Mesendoderm (in vitro differentiated cells): ENCODE results near the gene SIGLEC8.
"Not testable (repeated sequence)": the region's sequence is repeated elsewhere in the genome, so short reads cannot be mapped to it uniquely, and the experiment has no call there.

ENCODE experiments used
- DNase-seq: peaks from one replicate; pipeline ENCODE4 v3.0.0; 2013
- H2AK5ac ChIP-seq: 2 replicates; pipeline ENCODE4 v1.6.1; 2013; ENCODE audit warnings: low read length, inconsistent platforms
- H2BK120ac ChIP-seq: 2 replicates; pipeline ENCODE4 v1.6.1; 2013; ENCODE audit warnings: low read depth, mild to moderate bottlenecking, low read length, moderate library complexity, mixed read lengths
- H2BK15ac ChIP-seq: replicated peaks from 2 replicates; pipeline ENCODE4 v1.6.1; 2013; ENCODE audit warnings: low read depth, mild to moderate bottlenecking, moderate library complexity
- H2BK5ac ChIP-seq: 2 replicates; pipeline ENCODE4 v1.6.1; 2013; ENCODE audit warnings: low read length, inconsistent platforms
- H3K18ac ChIP-seq: 2 replicates; pipeline ENCODE4 v1.6.1; 2013; ENCODE audit warnings: mild to moderate bottlenecking, low read length, mixed read lengths
- H3K23ac ChIP-seq: one replicate; pipeline ENCODE4 v1.6.1; 2013; ENCODE audit warnings: low read length
- H3K27ac ChIP-seq: 2 replicates; pipeline ENCODE4 v1.5.1; 2013; ENCODE audit warnings: low read depth, mild to moderate bottlenecking, inconsistent platforms, low read length, moderate library complexity
- H3K27me3 ChIP-seq: 2 replicates; pipeline ENCODE4 v1.6.1; 2013; ENCODE audit warnings: low read length, control low read depth, mild to moderate bottlenecking, inconsistent platforms; ENCODE audit not compliant: insufficient read depth, poor library complexity
- H3K36me3 ChIP-seq: 2 replicates; pipeline ENCODE4 v1.6.1; 2013; ENCODE audit warnings: low read length, inconsistent platforms; ENCODE audit not compliant: control insufficient read depth, insufficient read depth
- H3K4ac ChIP-seq: one replicate; pipeline ENCODE4 v1.6.1; 2013; ENCODE audit warnings: low read depth, mild to moderate bottlenecking, low read length, moderate library complexity
- H3K4me1 ChIP-seq: 2 replicates; pipeline ENCODE4 v1.6.1; 2013; ENCODE audit warnings: low read depth, low read length, inconsistent platforms; ENCODE audit not compliant: control insufficient read depth
- H3K4me2 ChIP-seq: 2 replicates; pipeline ENCODE4 v1.6.1; 2013; ENCODE audit warnings: low read length
- H3K4me3 ChIP-seq: 2 replicates; pipeline ENCODE4 v1.5.1; 2013; ENCODE audit warnings: mild to moderate bottlenecking, low read length
- H3K56ac ChIP-seq: one replicate; pipeline ENCODE4 v1.6.1; 2013; ENCODE audit warnings: low read length
- H3K79me1 ChIP-seq: 2 replicates; pipeline ENCODE4 v1.6.1; 2013; ENCODE audit warnings: low read length, inconsistent platforms
- H3K79me2 ChIP-seq: 2 replicates; pipeline ENCODE4 v1.6.1; 2013; ENCODE audit warnings: mild to moderate bottlenecking, low read length; ENCODE audit not compliant: control insufficient read depth, insufficient read depth
- H3K9ac ChIP-seq: 2 replicates; pipeline ENCODE4 v1.6.1; 2013; ENCODE audit warnings: low read length, inconsistent platforms
- H4K5ac ChIP-seq: one replicate; pipeline ENCODE4 v1.6.1; 2013; ENCODE audit warnings: low read length
- H4K8ac ChIP-seq: one replicate; pipeline ENCODE4 v1.6.1; 2013; ENCODE audit warnings: low read depth, mild to moderate bottlenecking, control low read depth, low read length, moderate library complexity
- WGBS: extraction: QIAGEN DNeasy Blood & Tissue Kit; methylation state at CpG from one replicate; pipeline ENCODE4 v1.1.7; 2013; ENCODE audit warnings: low lambda C conversion rate, missing lambda C conversion rate; ENCODE audit not compliant: insufficient coverage; ENCODE audit errors: extremely low coverage; 5-methylcytosine and 5-hydroxymethylcytosine counted together

The SIGLEC8 gene

DNA sequence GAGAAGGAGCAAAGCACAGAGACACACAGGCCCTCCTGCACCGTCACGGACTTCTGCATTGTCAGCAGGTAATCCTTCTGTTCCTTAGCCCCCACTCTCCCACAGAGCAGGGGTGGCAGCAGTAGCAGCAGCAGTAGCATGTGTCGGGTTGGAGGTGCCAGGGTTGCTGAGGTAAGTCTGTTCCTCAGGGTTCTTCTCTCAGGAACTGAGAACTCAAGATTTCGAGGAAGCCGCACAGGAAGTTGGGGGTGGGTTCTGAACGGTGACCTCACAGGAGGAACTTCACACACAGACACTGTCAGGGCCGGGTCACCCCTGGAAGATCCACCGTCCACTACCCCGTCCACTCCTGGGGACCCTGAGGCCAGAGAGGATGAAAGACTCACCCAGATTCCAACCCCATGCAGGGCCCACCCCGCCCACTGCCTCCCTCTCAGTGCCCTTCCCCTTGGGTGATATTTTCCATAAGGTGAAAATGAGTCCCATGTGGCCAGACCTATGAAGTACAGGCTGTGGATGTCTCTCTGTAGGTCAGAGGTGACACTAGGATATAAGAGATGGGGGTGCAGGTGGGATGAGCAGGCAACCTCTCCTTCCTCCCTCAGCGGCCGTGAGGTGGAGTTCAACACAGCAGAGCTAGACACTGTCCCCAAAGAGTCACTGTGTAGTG lies 43.5 kb upstream of the SIGLEC8 start, which contains the start of gene SIGLEC12:
Gene SIGLEC12 (minus strand): TSS at position 207 of the 670 bp plus-strand sequence. CDS start 67 bp downstream, at position 140.
- Histone ChIP-seq H3K27me3 (no peaks in the 10 kb centered on the region), H4K5ac (no peak within 1 kb of the TSS), H3K27ac (no peak within 1 kb of the TSS), H2BK15ac (no peak within 1 kb of the TSS), H3K4ac (no peak within 1 kb of the TSS), H3K4me3 (no peak within 1 kb of the TSS), H3K56ac (no peak within 1 kb of the TSS), H3K4me2 (no peak within 1 kb of the TSS), H3K23ac (no peak within 1 kb of the TSS), H3K79me1 (no peaks in the 10 kb centered on the region), H3K18ac (no peak within 1 kb of the TSS), H2BK120ac (no peak within 1 kb of the TSS), H2BK5ac (no peak within 1 kb of the TSS), H4K8ac (no peak within 1 kb of the TSS), H3K36me3 (no peaks in the 10 kb centered on the region), H3K79me2 (no peaks in the 10 kb centered on the region), H2AK5ac (no peak within 1 kb of the TSS), H3K9ac (no peak within 1 kb of the TSS), H3K4me1 (no peaks in the 10 kb centered on the region)
- whole genome bisulfite sequencing, result no CpG with 5 or more reads among the region's 12 CpGs
- DNase-seq, result no peak

DNA sequence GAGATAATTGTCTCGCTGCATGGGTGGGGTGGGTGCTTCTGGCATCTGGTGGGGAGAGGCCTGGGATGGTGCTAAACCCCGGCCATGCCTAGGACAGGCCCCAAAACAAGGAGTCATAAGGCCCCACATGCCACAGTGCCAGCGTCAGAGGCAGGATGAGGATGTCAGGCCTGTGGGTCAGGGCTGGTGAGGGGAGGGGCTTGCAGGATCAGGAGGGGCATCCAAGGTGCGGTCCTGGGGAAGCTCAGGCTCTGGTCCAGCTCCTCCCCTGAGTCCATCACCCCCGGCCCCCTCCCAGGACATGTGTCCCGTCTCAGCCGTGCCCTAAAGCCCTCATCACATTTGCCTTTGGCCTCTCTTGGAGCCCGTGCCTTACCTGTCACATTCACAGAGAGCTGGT lies 42.7 kb upstream of the SIGLEC8 start:
- H3K4me2 ChIP-seq, H3K27me3 ChIP-seq, H3K79me2 ChIP-seq, H2BK120ac ChIP-seq, H3K9ac ChIP-seq, H2BK5ac ChIP-seq, H3K79me1 ChIP-seq, H4K5ac ChIP-seq, H3K4me3 ChIP-seq, DNase-seq, H3K4me1 ChIP-seq, H3K23ac ChIP-seq, H3K56ac ChIP-seq, H4K8ac ChIP-seq, H3K18ac ChIP-seq, H3K27ac ChIP-seq, H3K4ac ChIP-seq, H2BK15ac ChIP-seq, H3K36me3 ChIP-seq, H2AK5ac ChIP-seq: not testable (repeated sequence)
- no CpG with 5 or more reads among the region's 8 CpGs for WGBS

DNA sequence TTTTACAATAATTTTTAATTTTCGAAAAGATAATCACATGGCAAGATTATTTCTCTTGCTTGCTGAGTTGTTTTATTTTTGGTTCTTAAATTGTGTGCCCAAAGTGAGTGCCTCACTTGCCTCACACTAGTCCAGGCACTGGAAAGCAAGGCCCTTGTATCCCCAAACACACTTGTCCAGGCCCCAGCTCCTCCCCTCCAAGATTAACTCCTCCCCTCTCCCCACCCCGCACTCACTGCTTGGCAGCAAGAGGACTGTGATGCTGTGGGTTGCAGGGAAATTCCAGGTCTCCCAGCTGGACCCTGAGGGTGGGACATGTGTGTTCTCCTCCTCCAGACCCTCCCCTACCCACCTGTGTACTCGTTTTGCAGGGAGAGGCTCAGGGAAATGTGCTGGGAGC lies 39.4 kb upstream of the SIGLEC8 start:
- H3K23ac ChIP-seq, result no peak overlapping the region
- H2BK5ac ChIP-seq, result no peak overlapping the region
- DNase-seq, result no peak
- no peak overlapping the region for H3K4ac ChIP-seq
- no peak overlapping the region for H2AK5ac ChIP-seq
- no peaks in the 10 kb centered on the region for H3K79me2 ChIP-seq
- H3K56ac ChIP-seq, result no peak overlapping the region
- H3K4me1 ChIP-seq, result no peaks in the 10 kb centered on the region
- H3K18ac ChIP-seq, result no peak overlapping the region
- no peaks in the 10 kb centered on the region for H3K36me3 ChIP-seq
- no peak overlapping the region for H3K4me3 ChIP-seq
- no peak overlapping the region for H2BK120ac ChIP-seq
- H3K4me2 ChIP-seq, result no peak overlapping the region
- H3K27me3 ChIP-seq, result no peaks in the 10 kb centered on the region
- no peak overlapping the region for H4K5ac ChIP-seq
- no peak overlapping the region for H3K9ac ChIP-seq
- no peak overlapping the region for H2BK15ac ChIP-seq
- H3K27ac ChIP-seq, result no peak overlapping the region
- no peaks in the 10 kb centered on the region for H3K79me1 ChIP-seq
- no peak overlapping the region for H4K8ac ChIP-seq
- no CpG with 5 or more reads among the region's 3 CpGs for WGBS

DNA sequence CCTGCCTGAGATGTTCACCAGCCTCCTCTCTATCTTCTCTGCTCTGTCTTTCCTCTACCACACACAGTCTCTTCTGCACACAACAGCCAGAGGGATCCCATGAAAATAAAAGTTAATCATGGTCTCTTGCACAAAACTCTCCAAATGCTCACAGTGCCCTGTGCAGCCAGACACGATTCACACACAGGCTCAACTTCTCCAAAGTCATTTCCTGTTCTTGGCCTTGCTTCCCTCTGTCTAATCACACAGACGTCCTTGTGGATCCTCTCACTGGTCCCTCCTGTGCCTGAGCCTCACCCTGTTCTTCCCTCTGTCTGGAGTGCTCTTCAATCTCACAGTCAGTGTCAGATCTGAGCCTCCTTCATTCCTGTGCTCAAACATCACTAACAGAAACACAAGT lies 35.5 kb upstream of the SIGLEC8 start:
- Histone ChIP-seq H2BK120ac (no peak overlapping the region), H3K23ac (no peak overlapping the region), H3K18ac (no peak overlapping the region), H3K4ac (no peak overlapping the region), H3K36me3 (no peaks in the 10 kb centered on the region), H2BK15ac (no peak overlapping the region), H3K79me2 (no peaks in the 10 kb centered on the region), H3K9ac (no peak overlapping the region), H3K4me1 (no peaks in the 10 kb centered on the region), H3K79me1 (no peaks in the 10 kb centered on the region), H4K8ac (no peak overlapping the region), H2AK5ac (no peak overlapping the region), H3K27ac (no peak overlapping the region), H3K4me3 (no peak overlapping the region), H2BK5ac (no peak overlapping the region), H3K4me2 (no peak overlapping the region), H3K27me3 (no peaks in the 10 kb centered on the region), H4K5ac (no peak overlapping the region), H3K56ac (no peak overlapping the region)
- no peak for DNase-seq
- no CpG with 5 or more reads among the region's 2 CpGs for WGBS

DNA sequence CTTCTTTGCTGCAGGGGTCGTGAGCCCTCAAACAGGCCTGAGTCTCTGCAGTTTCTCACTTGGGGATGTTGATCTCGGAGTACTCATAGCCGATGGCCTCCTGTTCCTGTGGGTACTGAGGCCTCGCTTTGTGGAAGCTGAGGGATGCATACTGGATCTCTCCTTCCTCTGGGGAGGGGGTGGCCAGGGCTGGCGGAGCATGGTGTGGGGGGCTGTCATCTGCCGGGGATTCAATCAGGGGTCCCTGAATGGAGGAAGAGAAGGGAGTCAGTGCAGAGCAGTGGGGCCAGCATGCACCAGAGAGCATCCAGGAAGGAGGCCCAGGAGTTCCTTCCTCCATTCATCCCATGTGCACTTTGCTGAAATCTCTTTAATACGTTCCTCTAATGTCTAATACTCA lies 33.3 kb upstream of the SIGLEC8 start:
- Histone ChIP-seq H3K18ac (no peak overlapping the region), H3K27me3 (no peaks in the 10 kb centered on the region), H3K4me2 (no peak overlapping the region), H4K8ac (no peak overlapping the region), H3K27ac (no peak overlapping the region), H3K23ac (no peak overlapping the region), H2BK15ac (no peak overlapping the region), H2BK5ac (no peak overlapping the region), H3K4me1 (no peaks in the 10 kb centered on the region), H3K56ac (no peak overlapping the region), H3K4ac (no peak overlapping the region), H3K79me2 (no peaks in the 10 kb centered on the region), H3K79me1 (no peaks in the 10 kb centered on the region), H4K5ac (no peak overlapping the region), H3K36me3 (no peaks in the 10 kb centered on the region), H2BK120ac (no peak overlapping the region), H3K4me3 (no peak overlapping the region), H2AK5ac (no peak overlapping the region), H3K9ac (no peak overlapping the region)
- WGBS, result no CpG with 5 or more reads among the region's 7 CpGs
- no peak for DNase-seq

DNA sequence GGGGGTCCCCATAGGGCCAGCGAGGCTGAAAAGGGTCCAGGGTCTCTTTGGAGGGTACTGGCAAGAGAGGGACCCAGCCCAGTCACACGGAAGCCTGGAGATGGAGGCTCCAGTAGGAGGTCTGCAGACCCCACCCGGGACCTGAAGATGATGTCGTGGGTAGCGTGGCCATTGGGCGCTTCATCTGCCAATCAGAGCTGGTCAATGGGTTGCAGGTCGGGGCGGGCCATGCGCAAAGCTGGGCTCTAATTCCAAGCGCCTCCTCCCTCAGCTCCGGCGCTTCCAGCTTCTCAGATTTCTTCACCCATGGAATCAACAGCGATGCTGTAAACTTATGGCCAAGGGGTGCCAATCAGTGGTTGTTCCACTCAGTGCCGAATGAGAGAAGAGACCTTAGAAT lies 32.4 kb upstream of the SIGLEC8 start:
- H3K4me1 ChIP-seq, result no peaks in the 10 kb centered on the region
- no peak overlapping the region for H3K4ac ChIP-seq
- no peak overlapping the region for H4K5ac ChIP-seq
- H3K79me1 ChIP-seq, result no peaks in the 10 kb centered on the region
- no peak overlapping the region for H3K27ac ChIP-seq
- no peak overlapping the region for H3K4me2 ChIP-seq
- H3K18ac ChIP-seq, result no peak overlapping the region
- no peak overlapping the region for H3K4me3 ChIP-seq
- H3K56ac ChIP-seq, result no peak overlapping the region
- H3K27me3 ChIP-seq, result no peaks in the 10 kb centered on the region
- no CpG with 5 or more reads among the region's 14 CpGs for WGBS
- H3K9ac ChIP-seq, result no peak overlapping the region
- no peaks in the 10 kb centered on the region for H3K79me2 ChIP-seq
- H2BK15ac ChIP-seq, result no peak overlapping the region
- no peaks in the 10 kb centered on the region for H3K36me3 ChIP-seq
- DNase-seq, result no peak
- H2BK120ac ChIP-seq, result no peak overlapping the region
- H4K8ac ChIP-seq, result no peak overlapping the region
- no peak overlapping the region for H2BK5ac ChIP-seq
- no peak overlapping the region for H2AK5ac ChIP-seq
- no peak overlapping the region for H3K23ac ChIP-seq
